Measurements from ENCODE around the gene ITGAV. TPM values are rescaled to one million over a fixed set of nuclear protein-coding genes. Genes with fewer than 3 reads are reported as not detected.

ITGAV gene
- total and polyA plus RNA-seq, 3 donors from 2014 or later = 23.5 to 93.3 (median 62.2) TPM

DNA sequence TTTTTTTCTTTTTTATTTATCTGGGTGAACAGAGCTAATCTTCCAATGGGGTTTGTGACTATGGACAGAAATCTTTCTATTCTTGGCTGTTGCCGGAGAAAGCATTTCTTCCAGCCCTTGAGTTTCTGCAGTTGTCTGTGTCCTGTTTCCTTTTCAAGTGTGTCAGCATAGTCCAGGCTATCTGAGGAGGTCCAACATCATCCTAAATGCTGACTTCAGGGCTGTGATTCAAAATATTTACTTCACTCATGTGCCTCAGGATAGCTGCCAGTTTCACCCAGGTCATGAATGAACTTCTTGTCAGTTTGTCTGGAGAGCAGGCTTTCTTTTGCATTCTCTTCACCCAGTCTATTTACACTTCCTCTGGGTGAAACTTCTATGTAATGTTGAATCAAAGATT, 27.9 kb downstream of the ITGAV start:
- Histone ChIP-seq H3K27me3 (no peaks in the 10 kb centered on the region), H3K36me3 (ENCODE audit: low read depth, missing control alignments) (no peaks in the 10 kb centered on the region), H3K4me1 (no peaks in the 10 kb centered on the region), H3K27ac (no peak overlapping the region), H3K9me3 (no peaks in the 10 kb centered on the region), H3K4me3 (no peak overlapping the region)
- intact Hi-C loops (cut with DNase I; ENCODE audit: low total_unique reads) = no loop called here
- TF ChIP-seq POLR2A (IDR thresholded peaks at IDR 0.05) = no peak
- TF ChIP-seq, protein P1, sequence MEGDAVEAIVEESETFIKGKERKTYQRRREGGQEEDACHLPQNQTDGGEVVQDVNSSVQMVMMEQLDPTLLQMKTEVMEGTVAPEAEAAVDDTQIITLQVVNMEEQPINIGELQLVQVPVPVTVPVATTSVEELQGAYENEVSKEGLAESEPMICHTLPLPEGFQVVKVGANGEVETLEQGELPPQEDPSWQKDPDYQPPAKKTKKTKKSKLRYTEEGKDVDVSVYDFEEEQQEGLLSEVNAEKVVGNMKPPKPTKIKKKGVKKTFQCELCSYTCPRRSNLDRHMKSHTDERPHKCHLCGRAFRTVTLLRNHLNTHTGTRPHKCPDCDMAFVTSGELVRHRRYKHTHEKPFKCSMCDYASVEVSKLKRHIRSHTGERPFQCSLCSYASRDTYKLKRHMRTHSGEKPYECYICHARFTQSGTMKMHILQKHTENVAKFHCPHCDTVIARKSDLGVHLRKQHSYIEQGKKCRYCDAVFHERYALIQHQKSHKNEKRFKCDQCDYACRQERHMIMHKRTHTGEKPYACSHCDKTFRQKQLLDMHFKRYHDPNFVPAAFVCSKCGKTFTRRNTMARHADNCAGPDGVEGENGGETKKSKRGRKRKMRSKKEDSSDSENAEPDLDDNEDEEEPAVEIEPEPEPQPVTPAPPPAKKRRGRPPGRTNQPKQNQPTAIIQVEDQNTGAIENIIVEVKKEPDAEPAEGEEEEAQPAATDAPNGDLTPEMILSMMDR (IDR thresholded peaks at IDR 0.05) = no peak
- no peak for DNase-seq
- 80 to 83% methylated on average over 1 of the region's 1 CpG for WGBS, 2 donors

DNA sequence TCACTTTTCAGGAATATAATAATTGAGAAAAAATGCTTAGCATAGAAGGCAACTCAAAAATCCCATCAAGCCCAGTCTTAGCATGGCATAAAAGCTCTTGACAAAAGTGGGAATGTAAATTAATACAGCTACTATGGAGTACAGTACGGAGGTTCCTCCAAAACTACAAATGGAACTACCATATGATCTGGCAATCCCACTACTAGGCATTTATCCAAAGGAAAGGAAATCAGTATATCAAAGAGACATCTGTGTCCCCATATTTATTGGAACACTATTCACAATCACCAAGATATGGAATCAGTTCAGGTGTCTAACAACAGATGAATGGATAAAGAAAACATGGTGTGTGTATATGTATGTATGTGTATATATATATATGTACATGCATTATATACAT, 28.8 kb downstream of the ITGAV start:
- H3K27ac ChIP-seq = no peak overlapping the region
- no peak overlapping the region for H3K4me3 ChIP-seq
- DNase-seq = no peak
- no peak for TF ChIP-seq POLR2A (IDR thresholded peaks at IDR 0.05)
- TF ChIP-seq, protein P1 (IDR thresholded peaks at IDR 0.05) = no peak
- H3K4me1 ChIP-seq = no peaks in the 10 kb centered on the region
- H3K27me3 ChIP-seq = no peaks in the 10 kb centered on the region
- 83 to 100% methylated on average over 1 of the region's 1 CpG for WGBS, 2 donors
- H3K36me3 ChIP-seq (ENCODE audit: low read depth, missing control alignments) = no peaks in the 10 kb centered on the region
- H3K9me3 ChIP-seq = no peaks in the 10 kb centered on the region
- intact Hi-C loops (cut with DNase I; ENCODE audit: low total_unique reads) = no loop called here

DNA sequence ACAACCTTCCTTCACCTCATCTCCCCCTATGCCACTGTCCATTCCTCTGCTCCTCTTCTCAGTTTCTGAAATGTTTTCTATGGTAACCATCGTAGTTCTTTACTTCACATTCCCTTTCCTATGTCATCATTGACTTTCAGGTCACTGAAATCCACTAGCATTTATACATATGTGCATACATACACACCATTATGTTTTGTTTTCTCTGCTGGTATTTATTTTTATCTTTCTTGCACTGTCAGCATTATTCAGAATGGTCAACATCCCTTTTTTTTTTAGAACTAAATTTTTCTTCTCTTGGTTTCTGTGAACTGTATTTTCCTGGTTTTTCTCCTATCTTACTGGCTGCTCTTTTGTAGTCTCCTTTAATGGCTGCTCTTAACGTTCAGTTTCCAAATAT, 33.2 kb downstream of the ITGAV start:
- intact Hi-C loops (cut with DNase I; ENCODE audit: low total_unique reads) = no loop called here
- Histone ChIP-seq H3K36me3 (ENCODE audit: low read depth, missing control alignments) (no peaks in the 10 kb centered on the region), H3K27me3 (no peaks in the 10 kb centered on the region), H3K4me1 (no peaks in the 10 kb centered on the region), H3K9me3 (no peaks in the 10 kb centered on the region), H3K27ac (no peak overlapping the region), H3K4me3 (no peak overlapping the region)
- TF ChIP-seq POLR2A (IDR thresholded peaks at IDR 0.05) = no peak
- DNase-seq = no peak
- 90 to 92% methylated on average over 2 of the region's 2 CpGs for WGBS, 2 donors

DNA sequence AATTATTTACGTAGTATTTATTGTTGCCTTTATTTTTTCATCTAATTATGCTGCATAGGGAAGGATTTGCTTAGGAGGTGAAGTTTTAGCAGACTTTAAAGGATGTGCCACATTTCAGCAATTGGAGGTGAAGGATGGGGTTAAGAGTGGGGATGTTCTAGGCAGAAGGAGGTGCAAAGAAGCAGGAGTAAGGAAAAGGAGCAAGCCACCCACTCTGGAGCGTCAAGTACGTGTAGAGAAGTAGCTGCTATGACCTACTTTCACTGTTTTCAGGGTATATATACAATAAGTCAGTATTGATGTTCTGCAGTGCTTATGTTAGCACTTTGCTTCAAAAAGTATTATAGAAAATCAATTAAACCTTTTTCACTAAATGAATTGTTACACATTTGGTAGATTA, 34.4 kb downstream of the ITGAV start:
- H3K27me3 ChIP-seq = no peaks in the 10 kb centered on the region

DNA sequence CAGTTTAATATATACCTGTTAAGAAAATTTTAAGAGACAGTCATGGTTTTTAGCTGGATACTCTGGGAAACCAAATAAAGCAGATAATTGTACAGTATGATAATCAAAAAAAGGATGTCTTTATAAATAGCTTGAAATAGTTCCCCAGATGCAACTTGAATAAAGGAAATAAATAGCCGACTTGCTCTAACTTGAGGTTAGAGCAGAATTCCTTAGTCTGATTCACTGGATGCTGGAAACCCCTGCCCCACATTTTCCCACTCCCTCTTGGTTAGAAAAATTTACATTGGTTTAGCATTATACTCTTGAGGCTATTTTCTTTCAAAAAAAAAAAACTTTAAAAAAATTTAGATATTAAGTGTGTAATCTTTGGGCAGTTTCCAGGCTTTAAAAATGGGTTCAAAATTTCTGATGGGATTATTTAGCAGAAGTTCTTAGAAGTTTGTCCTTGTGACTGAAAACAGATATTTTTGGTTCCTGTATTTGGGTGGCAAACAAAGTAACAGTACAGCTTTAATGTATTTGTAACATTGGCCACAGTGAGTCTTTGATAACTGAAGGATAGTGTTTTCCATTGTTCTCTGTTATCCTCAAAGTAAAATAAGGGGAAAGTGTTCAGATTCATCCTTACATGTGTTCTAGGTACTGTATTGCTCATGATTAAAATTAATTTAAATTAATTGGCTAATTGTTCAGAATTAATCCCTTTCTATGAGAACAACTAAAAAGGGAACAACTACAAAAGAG, 39.6 kb downstream of the ITGAV start:
- intact Hi-C loops (cut with DNase I; ENCODE audit: low total_unique reads) = no loop called here
- no peak for DNase-seq
- WGBS, 2 donors = 63 to 72% methylated on average over 1 of the region's 1 CpG
- Histone ChIP-seq H3K4me3 (no peak overlapping the region), H3K9me3 (no peaks in the 10 kb centered on the region), H3K4me1 (no peaks in the 10 kb centered on the region), H3K36me3 (ENCODE audit: low read depth, missing control alignments) (no peaks in the 10 kb centered on the region), H3K27me3 (no peaks in the 10 kb centered on the region), H3K27ac (peak overlapping the region in 1 of 2 donors; percentile 23)
- TF ChIP-seq, protein P1 (IDR thresholded peaks at IDR 0.05) = no peak
- TF ChIP-seq POLR2A (IDR thresholded peaks at IDR 0.05) = no peak

More for the DNA sequence above, 34.4 kb downstream of the ITGAV start:
- Histone ChIP-seq H3K36me3 (ENCODE audit: low read depth, missing control alignments) (no peaks in the 10 kb centered on the region), H3K27ac (no peak overlapping the region), H3K4me3 (no peak overlapping the region), H3K9me3 (no peaks in the 10 kb centered on the region), H3K4me1 (no peaks in the 10 kb centered on the region)
- TF ChIP-seq POLR2A (IDR thresholded peaks at IDR 0.05) = no peak
- TF ChIP-seq, protein P1 (IDR thresholded peaks at IDR 0.05) = no peak
- no peak for DNase-seq
- intact Hi-C loops (cut with DNase I; ENCODE audit: low total_unique reads) = no loop called here
- WGBS, 2 donors = 85 to 89% methylated on average over 3 of the region's 3 CpGs
